Endothelial cell (in vitro differentiated cells): ENCODE results near the gene CCDC51. TPM values are rescaled to one million over a fixed set of nuclear protein-coding genes. Genes with fewer than 3 reads are reported as not detected.

Experiments
- DNase-seq: peaks from one replicate; pipeline ENCODE4 v3.0.0; 2021; ENCODE audit warnings: low spot score
- H3K27ac Mint-ChIP-seq: one replicate; pipeline ENCODE4 v1.8.0; 2021; ENCODE audit warnings: mixed read lengths, inconsistent platforms; ENCODE audit not compliant: unreplicated experiment
- H3K27me3 Mint-ChIP-seq: one replicate; pipeline ENCODE4 v1.8.0; 2021; ENCODE audit warnings: mild to moderate bottlenecking, moderate library complexity, mixed read lengths, inconsistent platforms; ENCODE audit not compliant: unreplicated experiment
- H3K36me3 Mint-ChIP-seq: one replicate; pipeline ENCODE4 v1.8.0; 2021; ENCODE audit warnings: mild to moderate bottlenecking, low read depth, mixed read lengths, inconsistent platforms; ENCODE audit not compliant: unreplicated experiment
- H3K4me1 Mint-ChIP-seq: one replicate; pipeline ENCODE4 v1.8.0; 2021; ENCODE audit warnings: mild to moderate bottlenecking, mixed read lengths, inconsistent platforms; ENCODE audit not compliant: unreplicated experiment
- H3K4me3 Mint-ChIP-seq: one replicate; pipeline ENCODE4 v1.8.0; 2021; ENCODE audit warnings: mild to moderate bottlenecking, mixed read lengths, inconsistent platforms; ENCODE audit not compliant: unreplicated experiment
- H3K9me3 Mint-ChIP-seq: one replicate; pipeline ENCODE4 v1.8.0; 2021; ENCODE audit warnings: mixed read lengths, inconsistent platforms; ENCODE audit not compliant: unreplicated experiment
- CTCF ChIP-seq: fragments of 200-600 bp; sonication (generic); IDR thresholded peaks from one replicate; pipeline ENCODE4 v1.5.0; 2021; ENCODE audit warnings: antibody characterized with exemption; ENCODE audit not compliant: unreplicated experiment
- total RNA-seq: library from RNA; stranded (reverse); fragmentation: NEBNext Ultra II Directional; extraction: Animal tissue kit (Norgen Biotek cat#: 25700); gene quantifications from one replicate; pipeline ENCODE4 v1.2.1, GENCODE V29; 2021; ENCODE audit not compliant: unreplicated experiment

The CCDC51 gene
- total RNA-seq, 1 donor from 2014 or later, result 11.8 TPM

- H3K4me1 Mint-ChIP-seq, result peaks cover 24% of the 10 kb centered on the region
Measured at GRCh38 chr3:48423883-48424695, 15.8 kb downstream of the CCDC51 start.

GRCh38 chr3:48423241-48423882 is 16.6 kb downstream of the CCDC51 start:
- H3K27me3 Mint-ChIP-seq, result peaks cover 26% of the 10 kb centered on the region
- H3K4me3 Mint-ChIP-seq, result peak overlapping the region; percentile 14
- peaks cover 24% of the 10 kb centered on the region for H3K4me1 Mint-ChIP-seq
- no peak for DNase-seq
- H3K27ac Mint-ChIP-seq, result no peak overlapping the region
- H3K36me3 Mint-ChIP-seq, result peaks cover 18% of the 10 kb centered on the region
- H3K9me3 Mint-ChIP-seq, result no peaks in the 10 kb centered on the region
- TF ChIP-seq CTCF, result no peak

More at GRCh38 chr3:48423883-48424695, 15.8 kb downstream of the CCDC51 start:
- peaks cover 18% of the 10 kb centered on the region for H3K36me3 Mint-ChIP-seq
- no peaks in the 10 kb centered on the region for H3K9me3 Mint-ChIP-seq
- H3K27ac Mint-ChIP-seq, result no peak overlapping the region
- TF ChIP-seq CTCF, result no peak
- DNase-seq, result no peak
- peaks cover 26% of the 10 kb centered on the region for H3K27me3 Mint-ChIP-seq
- H3K4me3 Mint-ChIP-seq, result no peak overlapping the region

- Mint-ChIP-seq H3K36me3 (peaks cover 18% of the 10 kb centered on the region), H3K4me1 (peaks cover 17% of the 10 kb centered on the region), H3K4me3 (peak overlapping the region; percentile 14), H3K9me3 (no peaks in the 10 kb centered on the region), H3K27ac (no peak overlapping the region), H3K27me3 (peaks cover 19% of the 10 kb centered on the region)
- no peak for TF ChIP-seq CTCF
- no peak for DNase-seq
Measured at GRCh38 chr3:48422681-48423080, 17.2 kb downstream of the CCDC51 start.

GRCh38 chr3:48422272-48422671 is 17.6 kb downstream of the CCDC51 start:
- no peak for TF ChIP-seq CTCF
- Mint-ChIP-seq H3K4me3 (no peak overlapping the region), H3K36me3 (peaks cover 18% of the 10 kb centered on the region), H3K4me1 (peaks cover 13% of the 10 kb centered on the region), H3K27me3 (peaks cover 17% of the 10 kb centered on the region), H3K27ac (no peak overlapping the region), H3K9me3 (no peaks in the 10 kb centered on the region)
- DNase-seq, result no peak

- Mint-ChIP-seq H3K27ac (no peak overlapping the region), H3K27me3 (peaks cover 10% of the 10 kb centered on the region), H3K9me3 (no peaks in the 10 kb centered on the region), H3K36me3 (peaks cover 14% of the 10 kb centered on the region), H3K4me1 (peaks cover 4% of the 10 kb centered on the region), H3K4me3 (peak overlapping the region; percentile 42)
- no peak for DNase-seq
- no peak for TF ChIP-seq CTCF
Measured at GRCh38 chr3:48420561-48420960, 19.4 kb downstream of the CCDC51 start.
